GM23338 (cell line): ENCODE results near the gene UNC13A. TPM values are rescaled to one million over a fixed set of nuclear protein-coding genes. Genes with fewer than 3 reads are reported as not detected.

ENCODE experiments used
- ATAC-seq: fragments of 200-7000 bp; cut with Tn5 transposase; 3 replicates; pipeline ENCODE4 v1.9.1; 2020
- DNase-seq: peaks from one replicate; pipeline ENCODE4 v3.0.0-alpha.2; 2015; ENCODE audit warnings: low spot score
- H2AFZ ChIP-seq: fragments of 200-600 bp; sonication (generic); 2 replicates; pipeline ENCODE4 v1.8.0; 2016; ENCODE audit warnings: antibody characterized with exemption, mild to moderate bottlenecking, moderate library complexity
- H3F3A ChIP-seq: fragments of 200-600 bp; sonication (generic); replicated peaks from 2 replicates; pipeline ENCODE4 v1.8.0; 2017; ENCODE audit warnings: antibody characterized with exemption, mixed run types, low read depth
- H3K27ac ChIP-seq: fragments of 200-600 bp; sonication (generic); 2 replicates; pipeline ENCODE4 v1.6.1; 2016; ENCODE audit warnings: low read depth
- H3K27me3 ChIP-seq: fragments of 200-600 bp; sonication (generic); 2 replicates; pipeline ENCODE4 v1.8.0; 2016; ENCODE audit warnings: mild to moderate bottlenecking, mixed run types, moderate library complexity; ENCODE audit not compliant: insufficient read depth
- H3K36me3 ChIP-seq: fragments of 200-600 bp; sonication (generic); 2 replicates; pipeline ENCODE4 v1.8.0; 2016; ENCODE audit warnings: mild to moderate bottlenecking; ENCODE audit not compliant: insufficient read depth
- H3K4me1 ChIP-seq: fragments of 200-600 bp; sonication (generic); 2 replicates; pipeline ENCODE4 v1.8.0; 2016; ENCODE audit warnings: mild to moderate bottlenecking, moderate library complexity; ENCODE audit not compliant: insufficient read depth
- H3K4me2 ChIP-seq: fragments of 200-600 bp; sonication (generic); 2 replicates; pipeline ENCODE4 v1.7.1; 2017; ENCODE audit warnings: mixed run types
- H3K4me3 ChIP-seq: fragments of 200-600 bp; sonication (generic); 2 replicates; pipeline ENCODE4 v1.6.1; 2016; ENCODE audit warnings: mixed run types
- H3K79me2 ChIP-seq: fragments of 200-600 bp; sonication (generic); replicated peaks from 2 replicates; pipeline ENCODE4 v1.8.0; 2017; ENCODE audit warnings: mild to moderate bottlenecking; ENCODE audit not compliant: insufficient read depth
- H3K9me2 ChIP-seq: fragments of 200-600 bp; sonication (generic); 2 replicates; pipeline ENCODE4 v1.8.0; 2017; ENCODE audit not compliant: insufficient read depth
- H4K20me1 ChIP-seq: fragments of 200-600 bp; sonication (generic); replicated peaks from 2 replicates; pipeline ENCODE4 v1.8.0; 2017; ENCODE audit warnings: mild to moderate bottlenecking; ENCODE audit not compliant: insufficient read depth
- H3K27ac Mint-ChIP-seq: 2 replicates; pipeline ENCODE4 v1.8.0; 2020; ENCODE audit warnings: inconsistent platforms, mild to moderate bottlenecking, moderate library complexity, mixed read lengths
- H3K27me3 Mint-ChIP-seq: 3 replicates; pipeline ENCODE4 v1.8.0; 2022; ENCODE audit warnings: low read depth, mild to moderate bottlenecking, moderate library complexity, mixed read lengths, inconsistent platforms; ENCODE audit not compliant: insufficient read depth, poor library complexity
- H3K36me3 Mint-ChIP-seq: 3 replicates; pipeline ENCODE4 v1.8.0; 2021; ENCODE audit warnings: low read depth, mild to moderate bottlenecking, inconsistent platforms, moderate library complexity, mixed read lengths
- H3K4me1 Mint-ChIP-seq: 3 replicates; pipeline ENCODE4 v1.8.0; 2020; ENCODE audit warnings: mild to moderate bottlenecking, inconsistent platforms, mixed read lengths
- H3K4me3 Mint-ChIP-seq: 3 replicates; pipeline ENCODE4 v1.8.0; 2021; ENCODE audit warnings: moderate library complexity, mild to moderate bottlenecking, inconsistent platforms, mixed read lengths
- H3K9me3 Mint-ChIP-seq: 3 replicates; pipeline ENCODE4 v1.8.0; 2020; ENCODE audit warnings: moderate library complexity, mild to moderate bottlenecking, inconsistent platforms, mixed read lengths
- CREB1 ChIP-seq: fragments of 250-450 bp; sonication (Bioruptor Pico); IDR thresholded peaks from 2 replicates; pipeline ENCODE4 v1.5.0; 2020; ENCODE audit warnings: low read depth, mild to moderate bottlenecking, moderate library complexity
- EZH2 ChIP-seq: fragments of 200-600 bp; sonication (generic); IDR thresholded peaks from one replicate; pipeline ENCODE4 v1.8.0; 2017; ENCODE audit warnings: antibody characterized with exemption, mild to moderate bottlenecking, low read depth; ENCODE audit not compliant: unreplicated experiment
- EZH2phosphoT487 ChIP-seq: fragments of 200-600 bp; sonication (generic); IDR thresholded peaks from one replicate; pipeline ENCODE4 v1.8.1; 2018; ENCODE audit warnings: antibody characterized with exemption; ENCODE audit not compliant: unreplicated experiment
- JUNB ChIP-seq: IDR thresholded peaks from one replicate; pipeline ENCODE4 v1.6.1; 2016; ENCODE audit warnings: antibody characterized with exemption; ENCODE audit not compliant: unreplicated experiment
- NANOG ChIP-seq: IDR thresholded peaks from 2 replicates; pipeline ENCODE4 v1.6.1; 2016; ENCODE audit warnings: antibody characterized with exemption, borderline replicate concordance
- POLR2AphosphoS5 ChIP-seq: IDR thresholded peaks from 2 replicates; pipeline ENCODE4 v1.6.1; 2016; ENCODE audit warnings: antibody characterized with exemption, low read depth
- STAT1 ChIP-seq: IDR thresholded peaks from one replicate; pipeline ENCODE4 v1.6.1; 2016; ENCODE audit warnings: antibody characterized with exemption; ENCODE audit not compliant: unreplicated experiment
- ZNF114 ChIP-seq: fragments of 250-450 bp; sonication (Bioruptor Pico); IDR thresholded peaks from 2 replicates; pipeline ENCODE4 v1.5.0; 2020; ENCODE audit warnings: mild to moderate bottlenecking, moderate library complexity
- ZNF331 ChIP-seq: fragments of 250-450 bp; sonication (Bioruptor Pico); IDR thresholded peaks from 2 replicates; pipeline ENCODE4 v1.5.0; 2020; ENCODE audit warnings: low read depth, mild to moderate bottlenecking, moderate library complexity
- polyA plus RNA-seq: library from polyadenylated mRNA; unstranded; fragments of >200 nt; fragmentation: Nextera tagmentation; extraction: Ambion mirVana; gene quantifications from 2 replicates; pipeline ENCODE4 v1.2.1, GENCODE V29; 2016
- total RNA-seq: library from RNA; depleted of rRNA; stranded (reverse); fragments of >200 nt; shearing (Covaris generic); gene quantifications from 2 replicates; pipeline ENCODE4 v1.2.3, GENCODE V29; 2014
- TF ChIP-seq, protein P1 (sequence below): IDR thresholded peaks from 2 replicates; pipeline ENCODE4 v1.6.1; 2016; ENCODE audit warnings: antibody characterized with exemption
- TF ChIP-seq, protein P2 (sequence below): IDR thresholded peaks from one replicate; pipeline ENCODE4 v1.6.1; 2018; ENCODE audit warnings: antibody characterized with exemption; ENCODE audit not compliant: unreplicated experiment
- TF ChIP-seq, protein P3 (sequence below): fragments of 250-450 bp; sonication (Bioruptor Pico); IDR thresholded peaks from 2 replicates; pipeline ENCODE4 v1.5.0; 2020; ENCODE audit warnings: mild to moderate bottlenecking, moderate library complexity
- TF ChIP-seq, protein P4 (sequence below), 2 experiments: fragments of 200-600 bp in 1 of 2; sonication (generic) in 1 of 2; conservative IDR thresholded peaks; 2 replicates each; pipeline versions ENCODE4 v1.5.1 to v1.6.1; 2016 to 2017; ENCODE audit warnings: antibody characterized with exemption in 2 of 2, low read depth in 2 of 2, mild to moderate bottlenecking in 2 of 2, moderate library complexity in 1 of 2

Gene UNC13A
- total and polyA plus RNA-seq, 2 experiments from 2014 or later = 9.5 to 30.4 TPM

DNA sequence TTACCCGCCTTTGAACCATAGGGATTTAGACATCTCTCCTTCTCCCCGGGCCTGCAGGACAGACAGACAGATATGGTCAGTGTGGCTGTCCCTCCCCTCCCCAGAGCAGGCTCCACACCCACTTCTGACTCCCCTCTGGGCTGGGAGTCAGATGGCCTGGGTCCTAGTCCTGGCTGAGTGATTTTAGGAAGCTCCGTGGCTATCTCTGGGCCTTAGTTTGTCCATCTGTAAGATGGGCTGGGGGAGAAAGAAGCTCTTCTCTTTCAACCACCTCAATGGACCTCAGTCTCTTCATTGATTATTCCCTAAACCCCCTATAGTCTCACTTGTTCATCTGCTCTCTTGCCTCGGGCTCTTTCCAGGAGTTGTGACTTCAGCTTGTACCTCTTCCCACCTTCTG lies 35.5 kb downstream of the UNC13A start:
- Histone ChIP-seq H3F3A (0 out of 2 replicates have a peak, but pooled peaks cover 4% of the 10 kb centered on the region), H3K4me3 (no peak overlapping the region), H3K4me2 (no peak overlapping the region), H3K9me2 (no peaks in the 10 kb centered on the region), H3K36me3 (peaks cover 18% of the 10 kb centered on the region), H3K79me2 (no peaks in the 10 kb centered on the region), H2AFZ (no peak overlapping the region), H4K20me1 (no peaks in the 10 kb centered on the region; the same call in 1 of the 2 replicates), H3K27ac (no peak overlapping the region), H3K27me3 (no peaks in the 10 kb centered on the region), H3K4me1 (no peaks in the 10 kb centered on the region)
- Mint-ChIP-seq H3K36me3 (peaks cover 68% of the 10 kb centered on the region), H3K27me3 (peaks cover 11% of the 10 kb centered on the region), H3K4me3 (no peak overlapping the region), H3K4me1 (peaks cover 5% of the 10 kb centered on the region; the same call in 2 of the 3 replicates), H3K27ac (no peak overlapping the region; the same call in 1 of the 2 replicates), H3K9me3 (peaks cover 5% of the 10 kb centered on the region; the same call in 2 of the 3 replicates)
- ATAC-seq = no peak
- TF ChIP-seq, protein P1, sequence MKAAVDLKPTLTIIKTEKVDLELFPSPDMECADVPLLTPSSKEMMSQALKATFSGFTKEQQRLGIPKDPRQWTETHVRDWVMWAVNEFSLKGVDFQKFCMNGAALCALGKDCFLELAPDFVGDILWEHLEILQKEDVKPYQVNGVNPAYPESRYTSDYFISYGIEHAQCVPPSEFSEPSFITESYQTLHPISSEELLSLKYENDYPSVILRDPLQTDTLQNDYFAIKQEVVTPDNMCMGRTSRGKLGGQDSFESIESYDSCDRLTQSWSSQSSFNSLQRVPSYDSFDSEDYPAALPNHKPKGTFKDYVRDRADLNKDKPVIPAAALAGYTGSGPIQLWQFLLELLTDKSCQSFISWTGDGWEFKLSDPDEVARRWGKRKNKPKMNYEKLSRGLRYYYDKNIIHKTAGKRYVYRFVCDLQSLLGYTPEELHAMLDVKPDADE = no peak
- no peak for TF ChIP-seq STAT1
- TF ChIP-seq, protein P2, sequence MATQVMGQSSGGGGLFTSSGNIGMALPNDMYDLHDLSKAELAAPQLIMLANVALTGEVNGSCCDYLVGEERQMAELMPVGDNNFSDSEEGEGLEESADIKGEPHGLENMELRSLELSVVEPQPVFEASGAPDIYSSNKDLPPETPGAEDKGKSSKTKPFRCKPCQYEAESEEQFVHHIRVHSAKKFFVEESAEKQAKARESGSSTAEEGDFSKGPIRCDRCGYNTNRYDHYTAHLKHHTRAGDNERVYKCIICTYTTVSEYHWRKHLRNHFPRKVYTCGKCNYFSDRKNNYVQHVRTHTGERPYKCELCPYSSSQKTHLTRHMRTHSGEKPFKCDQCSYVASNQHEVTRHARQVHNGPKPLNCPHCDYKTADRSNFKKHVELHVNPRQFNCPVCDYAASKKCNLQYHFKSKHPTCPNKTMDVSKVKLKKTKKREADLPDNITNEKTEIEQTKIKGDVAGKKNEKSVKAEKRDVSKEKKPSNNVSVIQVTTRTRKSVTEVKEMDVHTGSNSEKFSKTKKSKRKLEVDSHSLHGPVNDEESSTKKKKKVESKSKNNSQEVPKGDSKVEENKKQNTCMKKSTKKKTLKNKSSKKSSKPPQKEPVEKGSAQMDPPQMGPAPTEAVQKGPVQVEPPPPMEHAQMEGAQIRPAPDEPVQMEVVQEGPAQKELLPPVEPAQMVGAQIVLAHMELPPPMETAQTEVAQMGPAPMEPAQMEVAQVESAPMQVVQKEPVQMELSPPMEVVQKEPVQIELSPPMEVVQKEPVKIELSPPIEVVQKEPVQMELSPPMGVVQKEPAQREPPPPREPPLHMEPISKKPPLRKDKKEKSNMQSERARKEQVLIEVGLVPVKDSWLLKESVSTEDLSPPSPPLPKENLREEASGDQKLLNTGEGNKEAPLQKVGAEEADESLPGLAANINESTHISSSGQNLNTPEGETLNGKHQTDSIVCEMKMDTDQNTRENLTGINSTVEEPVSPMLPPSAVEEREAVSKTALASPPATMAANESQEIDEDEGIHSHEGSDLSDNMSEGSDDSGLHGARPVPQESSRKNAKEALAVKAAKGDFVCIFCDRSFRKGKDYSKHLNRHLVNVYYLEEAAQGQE = no peak
- no peak for TF ChIP-seq CREB1
- no peak for TF ChIP-seq JUNB
- TF ChIP-seq, protein P3, sequence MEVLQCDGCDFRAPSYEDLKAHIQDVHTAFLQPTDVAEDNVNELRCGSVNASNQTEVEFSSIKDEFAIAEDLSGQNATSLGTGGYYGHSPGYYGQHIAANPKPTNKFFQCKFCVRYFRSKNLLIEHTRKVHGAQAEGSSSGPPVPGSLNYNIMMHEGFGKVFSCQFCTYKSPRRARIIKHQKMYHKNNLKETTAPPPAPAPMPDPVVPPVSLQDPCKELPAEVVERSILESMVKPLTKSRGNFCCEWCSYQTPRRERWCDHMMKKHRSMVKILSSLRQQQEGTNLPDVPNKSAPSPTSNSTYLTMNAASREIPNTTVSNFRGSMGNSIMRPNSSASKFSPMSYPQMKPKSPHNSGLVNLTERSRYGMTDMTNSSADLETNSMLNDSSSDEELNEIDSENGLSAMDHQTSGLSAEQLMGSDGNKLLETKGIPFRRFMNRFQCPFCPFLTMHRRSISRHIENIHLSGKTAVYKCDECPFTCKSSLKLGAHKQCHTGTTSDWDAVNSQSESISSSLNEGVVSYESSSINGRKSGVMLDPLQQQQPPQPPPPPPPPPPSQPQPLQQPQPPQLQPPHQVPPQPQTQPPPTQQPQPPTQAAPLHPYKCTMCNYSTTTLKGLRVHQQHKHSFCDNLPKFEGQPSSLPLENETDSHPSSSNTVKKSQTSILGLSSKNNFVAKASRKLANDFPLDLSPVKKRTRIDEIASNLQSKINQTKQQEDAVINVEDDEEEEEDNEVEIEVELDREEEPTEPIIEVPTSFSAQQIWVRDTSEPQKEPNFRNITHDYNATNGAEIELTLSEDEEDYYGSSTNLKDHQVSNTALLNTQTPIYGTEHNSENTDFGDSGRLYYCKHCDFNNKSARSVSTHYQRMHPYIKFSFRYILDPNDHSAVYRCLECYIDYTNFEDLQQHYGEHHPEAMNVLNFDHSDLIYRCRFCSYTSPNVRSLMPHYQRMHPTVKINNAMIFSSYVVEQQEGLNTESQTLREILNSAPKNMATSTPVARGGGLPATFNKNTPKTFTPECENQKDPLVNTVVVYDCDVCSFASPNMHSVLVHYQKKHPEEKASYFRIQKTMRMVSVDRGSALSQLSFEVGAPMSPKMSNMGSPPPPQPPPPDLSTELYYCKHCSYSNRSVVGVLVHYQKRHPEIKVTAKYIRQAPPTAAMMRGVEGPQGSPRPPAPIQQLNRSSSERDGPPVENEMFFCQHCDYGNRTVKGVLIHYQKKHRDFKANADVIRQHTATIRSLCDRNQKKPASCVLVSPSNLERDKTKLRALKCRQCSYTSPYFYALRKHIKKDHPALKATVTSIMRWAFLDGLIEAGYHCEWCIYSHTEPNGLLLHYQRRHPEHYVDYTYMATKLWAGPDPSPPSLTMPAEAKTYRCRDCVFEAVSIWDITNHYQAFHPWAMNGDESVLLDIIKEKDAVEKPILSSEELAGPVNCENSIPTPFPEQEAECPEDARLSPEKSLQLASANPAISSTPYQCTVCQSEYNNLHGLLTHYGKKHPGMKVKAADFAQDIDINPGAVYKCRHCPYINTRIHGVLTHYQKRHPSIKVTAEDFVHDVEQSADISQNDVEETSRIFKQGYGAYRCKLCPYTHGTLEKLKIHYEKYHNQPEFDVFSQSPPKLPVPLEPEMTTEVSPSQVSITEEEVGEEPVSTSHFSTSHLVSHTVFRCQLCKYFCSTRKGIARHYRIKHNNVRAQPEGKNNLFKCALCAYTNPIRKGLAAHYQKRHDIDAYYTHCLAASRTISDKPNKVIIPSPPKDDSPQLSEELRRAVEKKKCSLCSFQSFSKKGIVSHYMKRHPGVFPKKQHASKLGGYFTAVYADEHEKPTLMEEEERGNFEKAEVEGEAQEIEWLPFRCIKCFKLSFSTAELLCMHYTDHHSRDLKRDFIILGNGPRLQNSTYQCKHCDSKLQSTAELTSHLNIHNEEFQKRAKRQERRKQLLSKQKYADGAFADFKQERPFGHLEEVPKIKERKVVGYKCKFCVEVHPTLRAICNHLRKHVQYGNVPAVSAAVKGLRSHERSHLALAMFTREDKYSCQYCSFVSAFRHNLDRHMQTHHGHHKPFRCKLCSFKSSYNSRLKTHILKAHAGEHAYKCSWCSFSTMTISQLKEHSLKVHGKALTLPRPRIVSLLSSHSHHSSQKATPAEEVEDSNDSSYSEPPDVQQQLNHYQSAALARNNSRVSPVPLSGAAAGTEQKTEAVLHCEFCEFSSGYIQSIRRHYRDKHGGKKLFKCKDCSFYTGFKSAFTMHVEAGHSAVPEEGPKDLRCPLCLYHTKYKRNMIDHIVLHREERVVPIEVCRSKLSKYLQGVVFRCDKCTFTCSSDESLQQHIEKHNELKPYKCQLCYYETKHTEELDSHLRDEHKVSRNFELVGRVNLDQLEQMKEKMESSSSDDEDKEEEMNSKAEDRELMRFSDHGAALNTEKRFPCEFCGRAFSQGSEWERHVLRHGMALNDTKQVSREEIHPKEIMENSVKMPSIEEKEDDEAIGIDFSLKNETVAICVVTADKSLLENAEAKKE = no peak
- TF ChIP-seq, protein P4, sequence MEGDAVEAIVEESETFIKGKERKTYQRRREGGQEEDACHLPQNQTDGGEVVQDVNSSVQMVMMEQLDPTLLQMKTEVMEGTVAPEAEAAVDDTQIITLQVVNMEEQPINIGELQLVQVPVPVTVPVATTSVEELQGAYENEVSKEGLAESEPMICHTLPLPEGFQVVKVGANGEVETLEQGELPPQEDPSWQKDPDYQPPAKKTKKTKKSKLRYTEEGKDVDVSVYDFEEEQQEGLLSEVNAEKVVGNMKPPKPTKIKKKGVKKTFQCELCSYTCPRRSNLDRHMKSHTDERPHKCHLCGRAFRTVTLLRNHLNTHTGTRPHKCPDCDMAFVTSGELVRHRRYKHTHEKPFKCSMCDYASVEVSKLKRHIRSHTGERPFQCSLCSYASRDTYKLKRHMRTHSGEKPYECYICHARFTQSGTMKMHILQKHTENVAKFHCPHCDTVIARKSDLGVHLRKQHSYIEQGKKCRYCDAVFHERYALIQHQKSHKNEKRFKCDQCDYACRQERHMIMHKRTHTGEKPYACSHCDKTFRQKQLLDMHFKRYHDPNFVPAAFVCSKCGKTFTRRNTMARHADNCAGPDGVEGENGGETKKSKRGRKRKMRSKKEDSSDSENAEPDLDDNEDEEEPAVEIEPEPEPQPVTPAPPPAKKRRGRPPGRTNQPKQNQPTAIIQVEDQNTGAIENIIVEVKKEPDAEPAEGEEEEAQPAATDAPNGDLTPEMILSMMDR (conservative IDR thresholded peaks at IDR 0.05; ENCODE audit: low read depth in 2 of 2) = no peak
- TF ChIP-seq NANOG = no peak
- no peak for TF ChIP-seq ZNF114 (CRISPR knock-in tag)
- no peak for TF ChIP-seq EZH2phosphoT487
- no peak for TF ChIP-seq ZNF331
- no peak for TF ChIP-seq EZH2
- no peak for TF ChIP-seq POLR2AphosphoS5
- DNase-seq = no peak
